Natural killer cell (primary cell): ENCODE measurements around the gene DNAAF8. TPM values are rescaled to one million over a fixed set of nuclear protein-coding genes. Genes with fewer than 3 reads are reported as not detected.

Experiments
- ATAC-seq, 3 donors: fragments of 150-1000 bp in 2 of 3; fragments of 200-7000 bp in 1 of 3; cut with Tn5 transposase; 1 replicate in 1 of 3; 2 replicates in 2 of 3; pipeline ENCODE4 v1.10.0; 2021; ENCODE audit warnings: mild to moderate bottlenecking in 2 of 3, moderate library complexity in 2 of 3
- DNase-seq, 2 donors: peaks; one replicate each; pipeline versions ENCODE4 v3.0.0 to v3.0.0-alpha.2; 2013 to 2021; ENCODE audit warnings: mixed read lengths in 1 of 2
- H3K27ac ChIP-seq: one replicate; pipeline ENCODE4 v1.5.1; 2013; ENCODE audit warnings: mild to moderate bottlenecking, low read length
- H3K27me3 ChIP-seq: one replicate; pipeline ENCODE4 v1.6.1; 2013; ENCODE audit warnings: low read length; ENCODE audit not compliant: control insufficient read depth, insufficient read depth
- H3K36me3 ChIP-seq: one replicate; pipeline ENCODE4 v1.6.1; 2013; ENCODE audit warnings: low read length; ENCODE audit not compliant: control insufficient read depth, insufficient read depth
- H3K4me1 ChIP-seq: one replicate; pipeline ENCODE4 v1.6.1; 2013; ENCODE audit warnings: low read length; ENCODE audit not compliant: control insufficient read depth, insufficient read depth
- H3K4me3 ChIP-seq: one replicate; pipeline ENCODE4 v1.5.1; 2013; ENCODE audit warnings: low read length
- H3K9me3 ChIP-seq: one replicate; pipeline ENCODE4 v1.6.1; 2013; ENCODE audit warnings: low read length; ENCODE audit not compliant: control insufficient read depth, insufficient read depth
- H3K27ac Mint-ChIP-seq, 2 donors: one replicate each; pipeline ENCODE4 v1.8.0; 2022; ENCODE audit warnings: mild to moderate bottlenecking in 2 of 2, mixed read lengths in 2 of 2, moderate library complexity in 1 of 2
- H3K27me3 Mint-ChIP-seq, 2 donors: one replicate each; pipeline ENCODE4 v1.8.0; 2022; ENCODE audit warnings: low read depth in 2 of 2, mixed read lengths in 2 of 2
- H3K36me3 Mint-ChIP-seq: one replicate; pipeline ENCODE4 v1.8.0; 2022; ENCODE audit warnings: mixed read lengths
- H3K4me1 Mint-ChIP-seq, 2 donors: one replicate each; pipeline ENCODE4 v1.8.0; 2022; ENCODE audit warnings: mixed read lengths in 2 of 2
- H3K4me3 Mint-ChIP-seq: one replicate; pipeline ENCODE4 v1.8.0; 2022; ENCODE audit warnings: mild to moderate bottlenecking, moderate library complexity, mixed read lengths
- H3K9me3 Mint-ChIP-seq, 2 donors: one replicate each; pipeline ENCODE4 v1.8.0; 2022; ENCODE audit warnings: mixed read lengths in 2 of 2
- WGBS: methylation state at CpG from one replicate; pipeline ENCODE4 v1.1.7; 2013; ENCODE audit warnings: missing lambda C conversion rate; ENCODE audit not compliant: insufficient coverage; 5-methylcytosine and 5-hydroxymethylcytosine counted together
- intact Hi-C: fragments of 100-400 bp; cut with micrococcal nuclease; formaldehyde crosslinking; loops from one replicate; pipeline ENCODE4 v1.14.2; 2022
- total RNA-seq, 4 donors: library from RNA; stranded (reverse); fragments of 120-200 nt in 1 of 4; gene quantifications; one replicate each; pipeline versions ENCODE4 v1.2.3 to v1.2.4, GENCODE V29; 2013 to 2022
- TF ChIP-seq, protein P1 (sequence below): fragments of 200-600 bp; IDR thresholded peaks from one replicate; pipeline ENCODE4 v1.8.0; 2022; ENCODE audit warnings: antibody characterized with exemption

DNAAF8 gene
- total RNA-seq, 3 donors from 2014 or later (not counting 1 experiment from before 2014, with no cell fraction given) = 0.54 TPM; not detected in 2

- H3K27ac ChIP-seq = no peak overlapping the region
- WGBS = 90% methylated on average over 8 of the region's 8 CpGs
- ATAC-seq = no peak
- H3K4me3 ChIP-seq = no peak overlapping the region
- Mint-ChIP-seq H3K36me3 (no peaks in the 10 kb centered on the region), H3K4me1 (peaks cover 17% of the 10 kb centered on the region in 2 donors), H3K4me3 (no peak overlapping the region), H3K27me3 (no peaks in the 10 kb centered on the region), H3K27ac (no peak overlapping the region), H3K9me3 (no peaks in the 10 kb centered on the region)
- no peak for DNase-seq
- no peaks in the 10 kb centered on the region for H3K9me3 ChIP-seq
- peaks cover 6% of the 10 kb centered on the region for H3K36me3 ChIP-seq
- H3K4me1 ChIP-seq = no peaks in the 10 kb centered on the region
- TF ChIP-seq, protein P1, sequence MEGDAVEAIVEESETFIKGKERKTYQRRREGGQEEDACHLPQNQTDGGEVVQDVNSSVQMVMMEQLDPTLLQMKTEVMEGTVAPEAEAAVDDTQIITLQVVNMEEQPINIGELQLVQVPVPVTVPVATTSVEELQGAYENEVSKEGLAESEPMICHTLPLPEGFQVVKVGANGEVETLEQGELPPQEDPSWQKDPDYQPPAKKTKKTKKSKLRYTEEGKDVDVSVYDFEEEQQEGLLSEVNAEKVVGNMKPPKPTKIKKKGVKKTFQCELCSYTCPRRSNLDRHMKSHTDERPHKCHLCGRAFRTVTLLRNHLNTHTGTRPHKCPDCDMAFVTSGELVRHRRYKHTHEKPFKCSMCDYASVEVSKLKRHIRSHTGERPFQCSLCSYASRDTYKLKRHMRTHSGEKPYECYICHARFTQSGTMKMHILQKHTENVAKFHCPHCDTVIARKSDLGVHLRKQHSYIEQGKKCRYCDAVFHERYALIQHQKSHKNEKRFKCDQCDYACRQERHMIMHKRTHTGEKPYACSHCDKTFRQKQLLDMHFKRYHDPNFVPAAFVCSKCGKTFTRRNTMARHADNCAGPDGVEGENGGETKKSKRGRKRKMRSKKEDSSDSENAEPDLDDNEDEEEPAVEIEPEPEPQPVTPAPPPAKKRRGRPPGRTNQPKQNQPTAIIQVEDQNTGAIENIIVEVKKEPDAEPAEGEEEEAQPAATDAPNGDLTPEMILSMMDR = no peak
- H3K27me3 ChIP-seq = no peaks in the 10 kb centered on the region
- intact Hi-C loops = no loop called here
These were observed 11.9 kb downstream of the DNAAF8 start for GRCh38 chr16:4746215-4746614.

- no peaks in the 10 kb centered on the region for H3K36me3 Mint-ChIP-seq
- TF ChIP-seq, protein P1 = no peak
- no peaks in the 10 kb centered on the region for H3K4me1 ChIP-seq
- no peak overlapping the region for H3K27ac ChIP-seq
- ATAC-seq = no peak
- no peak overlapping the region for H3K4me3 ChIP-seq
- intact Hi-C loops = no loop called here
- WGBS = 56% methylated on average over 15 of the region's 15 CpGs
- H3K36me3 ChIP-seq = peaks cover 14% of the 10 kb centered on the region
- peaks cover 17% of the 10 kb centered on the region in 2 donors for H3K4me1 Mint-ChIP-seq
- no peak overlapping the region for H3K4me3 Mint-ChIP-seq
- H3K9me3 Mint-ChIP-seq = no peaks in the 10 kb centered on the region
- peak overlapping the region; percentile 18 to 77 for H3K27ac Mint-ChIP-seq
- no peaks in the 10 kb centered on the region for H3K27me3 ChIP-seq
- H3K27me3 Mint-ChIP-seq = no peaks in the 10 kb centered on the region
- no peak for DNase-seq
- H3K9me3 ChIP-seq = no peaks in the 10 kb centered on the region
These were observed 12.7 kb downstream of the DNAAF8 start for GRCh38 chr16:4746991-4747574.

- Histone ChIP-seq H3K9me3 (no peaks in the 10 kb centered on the region), H3K27me3 (no peaks in the 10 kb centered on the region), H3K27ac (no peak overlapping the region), H3K4me1 (no peaks in the 10 kb centered on the region), H3K36me3 (peaks cover 24% of the 10 kb centered on the region), H3K4me3 (no peak overlapping the region)
- Mint-ChIP-seq H3K36me3 (no peaks in the 10 kb centered on the region), H3K9me3 (no peaks in the 10 kb centered on the region), H3K27me3 (no peaks in the 10 kb centered on the region), H3K4me3 (peak overlapping the region; percentile 10), H3K4me1 (peaks cover 15% of the 10 kb centered on the region in 2 donors), H3K27ac (peak overlapping the region; percentile 18 to 77)
- WGBS = 64% methylated on average over 12 of the region's 14 CpGs
- ATAC-seq = peak in 1 of 3 donors; percentile 22
- TF ChIP-seq, protein P1 = no peak
- no peak for DNase-seq
- intact Hi-C loops = no loop called here
These were observed 13.8 kb downstream of the DNAAF8 start for GRCh38 chr16:4747906-4748681.
